Heart left ventricle (tissue), 16 donors: ENCODE measurements around the gene RAB11FIP4. TPM values are rescaled to one million over a fixed set of nuclear protein-coding genes. Genes with fewer than 3 reads are reported as not detected.

ENCODE experiments used
- ATAC-seq, 4 donors: fragments of 200-7000 bp; cut with Tn5 transposase; one replicate each; pipeline ENCODE4 v1.9.1; 2020 to 2022; ENCODE audit warnings: moderate library complexity in 4 of 4, mild to moderate bottlenecking in 3 of 4, moderate number of reproducible peaks in 1 of 4
- DNase-seq, 5 donors: peaks; one replicate each; pipeline ENCODE4 v3.0.0-alpha.2; 2020
- H3K27ac ChIP-seq, 12 donors: fragments of 200-600 bp; sonication (generic) in 4 of 12; one replicate each; pipeline versions ENCODE4 v1.5.0 to v1.8.0; 2016 to 2022; ENCODE audit warnings: mild to moderate bottlenecking in 2 of 12
- H3K27me3 ChIP-seq, 9 donors: fragments of 200-600 bp; sonication (generic) in 2 of 9; one replicate each; pipeline versions ENCODE4 v1.5.1 to v1.8.0; 2016 to 2022; ENCODE audit warnings: mild to moderate bottlenecking in 3 of 9
- H3K36me3 ChIP-seq, 9 donors: fragments of 200-600 bp; sonication (generic) in 2 of 9; one replicate each; pipeline versions ENCODE4 v1.5.0 to v1.8.0; 2018 to 2022; ENCODE audit warnings: mild to moderate bottlenecking in 2 of 9
- H3K4me1 ChIP-seq, 12 donors: fragments of 200-600 bp; sonication (generic) in 4 of 12; one replicate each; pipeline versions ENCODE4 v1.5.0 to v1.8.0; 2016 to 2022; ENCODE audit warnings: mild to moderate bottlenecking in 3 of 12
- H3K4me3 ChIP-seq, 12 donors: fragments of 200-600 bp; sonication (generic) in 4 of 12; one replicate each; pipeline versions ENCODE4 v1.5.0 to v1.8.0; 2017 to 2022; ENCODE audit warnings: mild to moderate bottlenecking in 9 of 12, moderate library complexity in 4 of 12
- H3K9me3 ChIP-seq, 12 donors: fragments of 200-600 bp; sonication (generic) in 4 of 12; one replicate each; pipeline versions ENCODE4 v1.5.0 to v1.8.0; 2016 to 2022; ENCODE audit warnings: mild to moderate bottlenecking in 1 of 12
- CTCF ChIP-seq, 12 donors: fragments of 200-600 bp; sonication (generic) in 4 of 12; IDR thresholded peaks; one replicate each; pipeline versions ENCODE4 v1.5.0 to v1.8.0; 2018 to 2022; ENCODE audit warnings: antibody characterized with exemption in 12 of 12, mild to moderate bottlenecking in 5 of 12
- POLR2A ChIP-seq, 2 donors: fragments of 450-650 bp; IDR thresholded peaks; one replicate each; pipeline ENCODE4 v1.6.1; 2017; ENCODE audit warnings: antibody characterized with exemption in 2 of 2, mild to moderate bottlenecking in 2 of 2, moderate library complexity in 2 of 2
- WGBS, 4 donors: extraction: QIAGEN DNeasy Blood & Tissue Kit in 2 of 4; methylation state at CpG; one replicate each; pipeline versions ENCODE4 v1.1.5 to v1.1.7; 2013 to 2018; 5-methylcytosine and 5-hydroxymethylcytosine counted together
- intact Hi-C, 10 donors: fragments of 100-400 bp; cut with DNase I; formaldehyde crosslinking; loops; one replicate each; pipeline versions ENCODE4 v1.11.1 to v1.14.2; 2022
- polyA plus RNA-seq, 2 donors: library from polyadenylated mRNA; stranded (reverse); fragments of 200-250 nt; gene quantifications; one replicate each; pipeline ENCODE4 v1.2.3, GENCODE V29; 2013
- total RNA-seq, 9 donors: library from RNA; depleted of rRNA in 2 of 9; stranded (reverse); fragments of >200 nt in 2 of 9; fragmentation: NEBNext Ultra II Directional in 3 of 9; extraction: Animal tissue kit (Norgen Biotek cat#: 25700) in 3 of 9; gene quantifications; one replicate each; pipeline versions ENCODE4 v1.1.0 to v1.2.4, GENCODE V29; 2016 to 2023
- donor health status: ischemic (EF 13 %, LVEDD 7.1; RV severe dilation, severe dysfunction).
- donor health status: healthy with polysubstance abuse.
- donor health status: DM: no; HTN: yes; CAD: no.
- donor health status: DM: no; HTN: no; CAD: no.
- donor health status: ischemic (EF 25% LVEDD 6.9; RV normal size, moderate dysfunction).
- donor health status: ischemic (EF 25% LVEDD 5.7; RV mildly dilated, moderate dysfunction).
- donor health status: healthy.
- donor health status: DM: yes; HTN: yes; CAD: no.
- donor health status: ischemic (EF 35%, LVEDD 5.7; RV mildly dilated, moderate dysfunction).
- donor health status: nonischemic (EF 11% LVEDD 7.7; RV severe dilation, severe dysfunction).
- donor health status: DM: yes; HTN: yes; CAD: no.
- donor health status: PGD.
- donor health status: ischemic (EF 29% LVEDD 5.4; RV normal size, mild dysfunction).
- donor health status: nonischemic (EF 23%, LVEDD 6.1; RV moderate dilation, normal function).

The RAB11FIP4 gene
- total and polyA plus RNA-seq, 11 donors = 1.5 to 13.7 (median 8.3) TPM

- no peak for DNase-seq
- peaks cover 0 to 6% (median 0%) of the 10 kb centered on the region in 9 donors for H3K36me3 ChIP-seq
- H3K4me1 ChIP-seq = peaks cover 4 to 78% (median 57%) of the 10 kb centered on the region in 12 donors
- ATAC-seq = no peak
- no peak for TF ChIP-seq POLR2A (IDR thresholded peaks at IDR 0.05)
- TF ChIP-seq CTCF (IDR thresholded peaks at IDR 0.05) = no peak
- H3K27me3 ChIP-seq = no peaks in the 10 kb centered on the region
- WGBS, 4 donors = 90 to 97% (median 93%) methylated on average over 9 of the region's 9 CpGs
- no peaks in the 10 kb centered on the region for H3K9me3 ChIP-seq
- peak overlapping the region in 3 of 12 donors; percentile 34 to 82 (median 51) for H3K27ac ChIP-seq
- no peak overlapping the region for H3K4me3 ChIP-seq
- intact Hi-C loops = loop anchor here in 2 of 10 donors (10.0 kb wide), 1 partner anchor 129 kb away; no protein-coding TSS in a partner anchor
These were observed 174.2 kb downstream of the RAB11FIP4 start for GRCh38 chr17:31565652-31566051.

- ATAC-seq (no peak), DNase-seq (no peak)
- intact Hi-C loops = loop anchor here in 2 of 10 donors (10.0 kb wide), 1 partner anchor 128 kb away; no protein-coding TSS in a partner anchor
- Histone ChIP-seq H3K27ac (peak overlapping the region in 1 of 12 donors; percentile 82), H3K9me3 (no peaks in the 10 kb centered on the region), H3K4me3 (no peak overlapping the region), H3K36me3 (peaks cover 0 to 6% (median 0%) of the 10 kb centered on the region in 9 donors), H3K4me1 (peaks cover 4 to 78% (median 57%) of the 10 kb centered on the region in 12 donors), H3K27me3 (no peaks in the 10 kb centered on the region)
- TF ChIP-seq CTCF (IDR thresholded peaks at IDR 0.05) (no peak), POLR2A (IDR thresholded peaks at IDR 0.05) (no peak)
- 84 to 91% (median 87%) methylated on average over 12 of the region's 12 CpGs for WGBS, 4 donors
These were observed 174.9 kb downstream of the RAB11FIP4 start for GRCh38 chr17:31566247-31566991.

- DNase-seq (no peak), ATAC-seq (no peak)
- Histone ChIP-seq H3K27me3 (no peaks in the 10 kb centered on the region), H3K27ac (peak overlapping the region in 1 of 12 donors; percentile 82), H3K9me3 (no peaks in the 10 kb centered on the region), H3K36me3 (peaks cover 0 to 6% (median 0%) of the 10 kb centered on the region in 9 donors), H3K4me1 (peaks cover 4 to 78% (median 58%) of the 10 kb centered on the region in 12 donors), H3K4me3 (no peak overlapping the region)
- TF ChIP-seq POLR2A (IDR thresholded peaks at IDR 0.05) = no peak
- TF ChIP-seq CTCF (IDR thresholded peaks at IDR 0.05) = no peak
- intact Hi-C loops = loop anchor here in 2 of 10 donors (10.0 kb wide), 1 partner anchor 128 kb away; no protein-coding TSS in a partner anchor
- WGBS, 4 donors = 89 to 99% (median 94%) methylated on average over 6 of the region's 6 CpGs
These were observed 175.5 kb downstream of the RAB11FIP4 start for GRCh38 chr17:31566992-31567373.

GRCh38 chr17:31568121-31568520 is 176.6 kb downstream of the RAB11FIP4 start:
- H3K27ac ChIP-seq = peak overlapping the region in 4 of 12 donors; percentile 15 to 82 (median 26)
- H3K9me3 ChIP-seq = no peaks in the 10 kb centered on the region
- intact Hi-C loops = loop anchor here in 2 of 10 donors (10.0 kb wide), 1 partner anchor 127 kb away; no protein-coding TSS in a partner anchor
- no peaks in the 10 kb centered on the region for H3K36me3 ChIP-seq
- DNase-seq (no peak), ATAC-seq (no peak)
- TF ChIP-seq CTCF (IDR thresholded peaks at IDR 0.05) (no peak), POLR2A (IDR thresholded peaks at IDR 0.05) (no peak)
- 69 to 94% (median 84%) methylated on average over 8 to 9 of the region's 9 CpGs for WGBS, 4 donors
- no peaks in the 10 kb centered on the region for H3K27me3 ChIP-seq
- H3K4me1 ChIP-seq = peaks cover 4 to 82% (median 63%) of the 10 kb centered on the region in 12 donors
- H3K4me3 ChIP-seq = peak overlapping the region in 1 of 12 donors; percentile 3
